BJ (cell line): ENCODE measurements around the gene CCDC12. TPM values are rescaled to one million over a fixed set of nuclear protein-coding genes. Genes with fewer than 3 reads are reported as not detected.

ENCODE experiments used
- CTCF ChIA-PET: fragments of 350-600 bp; formaldehyde crosslinking; extraction: SDS; loops from one replicate; lab custom pipeline; 2021; ENCODE audit warnings: antibody characterized with exemption, inconsistent platforms; lab: Yijun Ruan, JAX
- POLR2A ChIA-PET: fragments of 300-600 bp; sonication (Branson Sonifier 250); formaldehyde crosslinking; extraction: SDS; loops from one replicate; lab custom pipeline; 2021; ENCODE audit warnings: antibody characterized with exemption; lab: Charles Lee
- DNase-seq: peaks from one replicate; pipeline ENCODE4 v3.0.0-alpha.2; 2011; ENCODE audit warnings: low read depth
- H3K27me3 ChIP-seq: 2 replicates; pipeline ENCODE4 v1.6.0; 2011; ENCODE audit warnings: low read length; ENCODE audit not compliant: control insufficient read depth, insufficient read depth
- H3K36me3 ChIP-seq: 2 replicates; pipeline ENCODE4 v1.5.1; 2011; ENCODE audit warnings: low read length; ENCODE audit not compliant: control insufficient read depth, insufficient read depth
- H3K4me3 ChIP-seq: 2 replicates; pipeline ENCODE4 v1.5.1; 2011; ENCODE audit warnings: low read depth, mild to moderate bottlenecking, control low read depth, low read length
- polyA plus RNA-seq: library from polyadenylated mRNA; depleted of rRNA; stranded (reverse); fragments of >200 nt; gene quantifications from 2 replicates; pipeline ENCODE4 v1.2.3, GENCODE V29; 2011
- TF ChIP-seq, protein P1 (sequence below): IDR thresholded peaks from 2 replicates; pipeline ENCODE4 v1.5.1; 2011; ENCODE audit warnings: low read depth, mild to moderate bottlenecking, control low read depth, inconsistent platforms, low read length, moderate library complexity; ENCODE audit not compliant: insufficient read depth

CCDC12 gene
- polyA plus RNA-seq, 1 experiment = 20.8 TPM

DNA sequence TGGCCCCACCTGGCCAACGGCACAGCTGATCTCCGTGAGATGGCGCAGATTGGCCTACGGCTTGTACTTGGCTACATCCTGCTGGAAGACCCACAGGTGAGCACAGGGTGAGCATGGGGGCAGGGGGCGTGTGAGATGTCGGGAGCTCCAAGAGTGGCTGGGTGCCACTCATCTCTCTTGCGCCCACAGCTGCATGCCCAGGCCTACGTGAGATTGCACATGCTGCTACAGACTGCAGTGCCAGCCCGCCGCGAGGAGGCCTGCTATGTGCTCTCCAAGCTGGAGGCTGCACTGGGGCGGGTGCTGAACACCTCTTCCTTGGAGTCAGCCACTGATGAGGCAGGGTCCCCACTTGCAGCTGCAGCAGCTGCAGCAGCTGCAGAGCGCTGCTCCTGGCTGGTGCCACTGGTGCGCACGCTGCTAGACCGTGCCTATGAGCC lies 25.2 kb upstream of the CCDC12 start:
- CTCF ChIA-PET = no interaction called here
- no peak overlapping the region for H3K4me3 ChIP-seq
- peaks cover 8% of the 10 kb centered on the region for H3K36me3 ChIP-seq
- POLR2A ChIA-PET = no interaction called here
- no peaks in the 10 kb centered on the region for H3K27me3 ChIP-seq
- DNase-seq = no peak
- TF ChIP-seq, protein P1, sequence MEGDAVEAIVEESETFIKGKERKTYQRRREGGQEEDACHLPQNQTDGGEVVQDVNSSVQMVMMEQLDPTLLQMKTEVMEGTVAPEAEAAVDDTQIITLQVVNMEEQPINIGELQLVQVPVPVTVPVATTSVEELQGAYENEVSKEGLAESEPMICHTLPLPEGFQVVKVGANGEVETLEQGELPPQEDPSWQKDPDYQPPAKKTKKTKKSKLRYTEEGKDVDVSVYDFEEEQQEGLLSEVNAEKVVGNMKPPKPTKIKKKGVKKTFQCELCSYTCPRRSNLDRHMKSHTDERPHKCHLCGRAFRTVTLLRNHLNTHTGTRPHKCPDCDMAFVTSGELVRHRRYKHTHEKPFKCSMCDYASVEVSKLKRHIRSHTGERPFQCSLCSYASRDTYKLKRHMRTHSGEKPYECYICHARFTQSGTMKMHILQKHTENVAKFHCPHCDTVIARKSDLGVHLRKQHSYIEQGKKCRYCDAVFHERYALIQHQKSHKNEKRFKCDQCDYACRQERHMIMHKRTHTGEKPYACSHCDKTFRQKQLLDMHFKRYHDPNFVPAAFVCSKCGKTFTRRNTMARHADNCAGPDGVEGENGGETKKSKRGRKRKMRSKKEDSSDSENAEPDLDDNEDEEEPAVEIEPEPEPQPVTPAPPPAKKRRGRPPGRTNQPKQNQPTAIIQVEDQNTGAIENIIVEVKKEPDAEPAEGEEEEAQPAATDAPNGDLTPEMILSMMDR = no peak

DNA sequence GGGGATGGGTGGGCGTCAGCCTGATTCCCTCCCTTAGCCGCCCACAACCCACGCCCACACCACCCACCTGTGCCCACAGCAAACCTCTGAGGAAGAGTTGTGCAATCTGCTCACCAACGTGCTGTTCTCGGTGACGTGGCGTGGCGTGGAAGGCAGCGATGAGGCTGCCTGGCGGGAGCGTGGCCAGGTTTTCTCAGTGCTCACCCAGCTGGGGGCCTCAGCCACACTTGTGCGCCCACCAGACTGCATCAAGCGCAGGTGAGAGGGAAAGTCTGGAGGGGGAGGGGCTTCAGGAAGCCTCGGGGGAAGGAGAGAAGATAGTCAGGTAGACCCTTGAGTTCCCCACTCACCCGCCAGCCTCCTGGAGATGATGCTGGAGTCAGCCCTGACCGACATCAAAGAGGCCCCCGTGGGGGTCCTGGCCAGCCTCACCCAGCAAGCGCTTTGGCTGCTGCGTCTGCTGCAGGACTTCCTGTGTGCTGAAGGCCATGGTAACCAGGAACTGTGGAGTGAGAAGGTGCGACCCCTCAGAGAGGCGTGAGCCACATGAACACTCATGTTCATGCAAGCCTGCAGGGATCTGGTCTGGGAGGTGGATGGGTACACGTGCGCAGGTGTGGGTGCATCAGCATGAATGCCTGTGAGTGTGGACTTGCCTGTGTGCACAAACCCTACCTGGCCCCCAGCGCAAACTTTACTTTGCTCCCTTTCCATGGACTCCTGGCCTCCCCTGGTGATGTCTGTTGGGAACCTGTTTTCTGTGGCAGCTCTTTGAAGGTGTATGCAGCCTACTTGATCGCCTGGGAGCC lies 24.6 kb upstream of the CCDC12 start:
- TF ChIP-seq, protein P1 = no peak
- Histone ChIP-seq H3K36me3 (peaks cover 8% of the 10 kb centered on the region), H3K27me3 (no peaks in the 10 kb centered on the region), H3K4me3 (no peak overlapping the region)
- CTCF ChIA-PET = interaction anchor here (1.2 to 4.2 kb wide), 2 partner anchors 80 to 323 kb away, joined by 3 to 24 read pairs; no protein-coding TSS in a partner anchor
- no peak for DNase-seq
- POLR2A ChIA-PET = no interaction called here

DNA sequence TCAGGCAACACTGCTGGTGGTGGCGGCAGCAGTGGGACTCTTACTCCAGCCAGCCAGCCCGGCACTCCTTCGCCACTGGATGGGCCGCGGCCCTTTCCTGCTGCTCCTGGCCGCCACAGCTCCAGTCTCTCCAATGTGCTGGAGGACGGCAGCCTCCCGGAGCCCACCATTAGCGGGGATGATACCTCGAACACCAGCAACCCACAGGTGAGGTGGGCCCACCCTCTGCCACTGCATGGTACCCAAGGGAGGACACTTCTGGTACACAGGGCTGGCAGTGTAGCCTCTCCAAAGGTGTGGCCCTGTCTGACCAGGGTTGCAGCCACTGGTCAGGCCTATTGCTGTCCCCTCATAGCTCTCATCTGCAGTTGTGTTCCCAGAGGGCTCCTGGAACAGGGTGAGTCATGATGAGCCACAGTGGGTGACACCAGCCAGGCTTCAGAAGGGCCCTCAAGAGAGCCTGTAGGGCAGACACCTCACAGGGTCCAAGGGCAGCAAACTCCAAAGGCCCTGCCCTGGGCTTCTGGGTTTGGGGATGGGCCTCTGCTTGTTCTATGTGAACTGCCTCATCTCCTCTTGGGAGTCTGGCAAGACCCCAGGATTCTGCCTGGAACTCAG lies 23.8 kb upstream of the CCDC12 start:
- no peaks in the 10 kb centered on the region for H3K27me3 ChIP-seq
- no peak for DNase-seq
- peaks cover 6% of the 10 kb centered on the region for H3K36me3 ChIP-seq
- CTCF ChIA-PET = interaction anchor here (1.2 to 4.2 kb wide), 3 partner anchors 15 to 324 kb away, joined by 3 to 24 read pairs (median 4); no protein-coding TSS in a partner anchor
- TF ChIP-seq, protein P1 = no peak
- POLR2A ChIA-PET = no interaction called here
- H3K4me3 ChIP-seq = no peak overlapping the region

DNA sequence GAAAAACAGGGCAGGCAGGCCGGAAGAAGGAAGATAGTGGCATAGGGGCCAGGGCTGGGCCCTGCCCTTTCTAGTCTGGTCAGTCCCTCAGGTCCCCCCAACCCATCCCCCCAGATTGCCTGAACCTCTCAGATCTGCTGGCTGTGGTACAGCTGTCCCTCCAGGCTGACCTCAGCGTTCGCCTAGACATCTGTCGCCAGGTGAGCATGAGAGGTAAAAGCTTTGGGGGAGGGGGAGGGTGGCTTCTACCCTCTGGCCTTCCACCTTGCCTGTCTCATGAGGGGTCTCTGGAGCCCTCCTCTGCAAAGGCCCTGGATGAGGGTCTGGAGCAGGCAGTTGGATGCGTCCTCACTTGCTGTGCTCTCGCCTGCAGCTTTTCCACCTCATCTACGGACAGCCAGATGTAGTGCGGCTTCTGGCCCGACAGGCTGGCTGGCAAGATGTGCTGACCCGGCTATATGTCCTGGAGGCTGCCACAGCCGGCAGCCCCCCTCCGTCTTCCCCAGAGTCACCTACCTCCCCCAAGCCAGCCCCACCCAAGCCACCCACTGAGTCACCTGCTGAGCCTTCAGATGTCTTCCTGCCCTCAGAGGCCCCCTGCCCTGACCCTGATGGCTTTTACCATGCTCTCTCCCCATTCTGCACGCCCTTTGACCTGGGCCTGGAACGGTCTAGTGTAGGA lies 23.1 kb upstream of the CCDC12 start:
- H3K4me3 ChIP-seq = no peak overlapping the region
- TF ChIP-seq, protein P1 = no peak
- DNase-seq = no peak
- H3K36me3 ChIP-seq = peaks cover 6% of the 10 kb centered on the region
- ChIA-PET POLR2A (no interaction called here), CTCF (interaction anchor here (0.5 to 4.2 kb wide), 6 partner anchors 14 to 324 kb away, joined by 3 to 24 read pairs (median 4); partner anchors contain the start of gene NBEAL2)
- H3K27me3 ChIP-seq = no peaks in the 10 kb centered on the region
